GM21576 (cell line): Measurements from ENCODE around the gene DBR1.

ENCODE experiments used
- ATAC-seq: cut with Tn5 transposase; IDR thresholded peaks from one replicate; pipeline ENCODE4 v1.9.1; 2021; ENCODE audit warnings: mild to moderate bottlenecking, moderate library complexity; ENCODE audit not compliant: unreplicated experiment

Gene DBR1

DNA sequence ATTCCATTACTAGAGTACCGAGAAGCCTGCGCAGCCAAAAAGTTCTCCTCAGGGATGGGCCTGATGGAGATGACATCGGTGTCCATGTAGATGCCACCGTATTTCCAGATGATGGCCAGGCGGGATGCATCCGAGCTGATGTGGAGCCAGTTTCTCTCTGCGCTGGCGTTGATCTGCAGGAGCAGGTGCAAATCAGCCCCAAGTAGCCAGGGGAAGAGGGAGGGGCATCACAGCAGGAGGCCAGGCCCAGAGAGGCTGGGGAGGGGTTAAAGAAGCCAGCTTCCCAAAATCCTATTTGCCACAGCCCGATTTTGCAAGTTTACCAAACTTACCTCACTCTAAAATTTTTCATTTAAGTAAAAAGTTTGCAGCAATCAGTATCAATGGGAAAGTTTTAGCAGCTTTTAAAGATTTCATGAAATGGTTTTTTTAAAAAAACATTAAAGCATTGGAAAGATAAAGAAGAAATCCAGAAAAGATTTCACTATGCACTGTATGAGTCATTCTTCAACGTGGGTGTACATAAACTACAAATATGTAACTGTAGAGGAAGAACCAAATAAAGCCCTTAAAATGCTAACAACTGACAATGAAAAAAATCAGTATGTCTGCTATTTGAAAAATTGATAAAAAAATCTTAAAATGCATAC is 49.9 kb downstream of the DBR1 start:
- ATAC-seq = no peak

DNA sequence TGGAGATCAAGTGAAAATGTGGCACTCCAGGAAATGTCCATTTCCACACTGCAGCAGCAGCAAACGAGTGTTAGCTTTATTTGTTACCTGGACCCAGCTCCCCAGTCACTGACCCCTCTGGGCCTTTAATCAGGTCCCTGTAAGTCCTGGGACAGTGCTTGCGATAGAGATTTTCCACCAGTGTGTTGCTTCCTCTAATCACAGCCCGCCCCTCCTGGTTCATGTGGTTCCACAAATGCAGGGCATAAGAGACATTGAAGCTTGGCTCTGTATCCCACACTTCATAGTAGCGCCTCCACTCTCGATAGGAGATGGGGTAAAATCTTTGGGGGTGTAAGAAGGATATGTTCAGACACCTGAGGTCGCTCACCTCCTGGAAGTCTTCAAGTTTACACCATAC is 50.5 kb downstream of the DBR1 start:
- no peak for ATAC-seq

DNA sequence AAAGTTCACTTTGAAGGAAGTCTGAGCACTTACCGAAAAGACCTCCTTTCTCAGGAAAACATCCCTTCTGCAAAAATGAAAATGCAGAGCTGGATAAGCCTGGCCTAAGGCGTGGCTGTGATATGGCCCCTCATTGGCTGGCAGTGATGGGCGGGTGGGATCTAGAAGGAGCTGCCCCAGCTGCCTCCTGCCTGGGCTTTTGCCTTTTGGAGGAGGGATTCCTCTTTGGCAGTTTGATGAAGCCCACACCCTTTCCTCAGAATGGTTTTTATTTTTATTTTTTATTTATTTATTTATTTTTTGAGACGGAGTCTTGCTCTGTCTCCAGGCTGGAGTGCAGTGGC is 55.3 kb downstream of the DBR1 start:
- no peak for ATAC-seq

DNA sequence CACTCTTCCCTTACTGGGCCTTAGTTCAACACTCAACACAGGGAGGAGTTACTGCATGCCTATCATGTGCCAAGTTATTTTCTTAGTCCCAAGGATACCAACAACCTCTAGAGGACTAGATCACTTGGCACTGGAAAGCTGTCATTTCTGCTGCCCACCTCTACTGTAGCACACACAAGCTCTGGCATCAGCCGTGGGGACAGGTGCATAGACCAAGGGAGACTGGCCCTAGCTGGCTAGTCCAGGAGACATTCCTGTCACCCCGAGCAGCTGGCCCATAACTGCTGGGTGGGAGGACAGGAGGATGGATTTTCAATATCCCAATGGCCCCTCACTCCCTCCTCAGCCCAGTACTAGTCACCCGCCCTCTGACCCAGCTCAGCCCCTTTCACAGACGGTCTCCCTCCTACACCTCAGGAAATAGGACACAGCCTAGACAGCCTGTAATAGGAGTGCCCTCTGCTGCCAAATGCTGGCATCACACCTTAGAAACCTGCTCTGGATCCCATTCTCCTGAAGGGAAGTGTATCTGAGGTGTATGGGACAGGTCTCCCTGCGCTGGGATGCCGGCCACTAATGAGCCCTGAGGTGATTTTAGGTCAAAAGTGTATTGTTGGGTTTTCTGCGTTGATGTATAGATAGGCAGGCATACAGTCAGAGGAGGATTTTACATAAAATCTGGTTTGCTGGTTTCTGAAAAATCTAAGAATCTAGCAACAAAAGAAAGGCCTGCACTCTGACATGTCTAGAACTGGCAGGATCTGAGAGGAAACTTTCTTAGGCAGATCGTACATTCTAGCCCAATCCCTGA is 55.9 kb downstream of the DBR1 start:
- ATAC-seq = peak; percentile 63

DNA sequence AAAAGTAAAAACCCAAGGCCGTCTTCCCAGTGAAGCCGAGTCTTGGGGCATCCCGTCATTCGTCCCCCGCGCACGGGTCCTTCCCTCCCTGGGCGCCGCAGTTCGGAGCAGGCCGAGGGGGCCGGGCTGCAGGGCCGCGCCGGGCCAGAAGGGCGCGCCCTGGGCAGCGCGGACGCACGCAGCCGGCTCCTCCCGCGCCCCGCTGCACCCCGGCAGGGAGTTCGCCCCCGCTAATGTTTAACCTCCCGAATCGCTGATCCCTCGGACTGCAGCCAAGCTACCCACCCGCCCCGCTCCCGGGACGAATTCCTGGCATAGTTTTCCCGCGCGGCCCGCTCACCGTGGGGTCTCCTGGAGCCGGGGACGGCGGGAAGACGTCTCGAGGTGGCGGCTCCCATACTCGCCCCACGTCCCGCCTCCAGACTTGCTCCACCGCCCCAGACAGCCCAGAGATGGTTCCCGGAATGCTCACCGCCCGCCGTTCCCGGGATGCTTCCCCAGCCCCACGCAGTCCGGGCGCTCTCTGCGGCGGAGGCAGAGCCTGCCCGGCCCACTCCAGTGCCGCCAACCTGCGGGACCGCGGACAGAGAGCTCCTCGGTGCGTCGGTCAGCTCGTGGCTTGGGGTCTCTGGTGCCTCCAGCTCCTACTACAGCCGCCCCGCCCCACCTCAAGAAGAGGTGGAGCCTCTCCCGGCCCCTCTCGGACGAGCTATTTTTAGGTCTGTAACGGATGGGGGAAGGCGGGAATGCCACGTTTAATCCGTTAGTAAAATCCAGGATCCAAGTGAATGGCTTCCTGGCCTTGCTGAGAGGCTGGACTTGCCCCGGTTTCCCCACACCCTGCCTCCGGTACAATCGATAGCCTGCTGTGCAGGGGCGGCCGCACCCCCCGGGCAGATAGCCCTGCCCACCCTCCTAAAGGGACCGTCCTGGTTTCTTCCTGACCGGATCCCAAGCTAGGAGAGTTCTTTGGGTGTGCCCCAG is 59.4 kb downstream of the DBR1 start, which contains the start of gene DZIP1L:
Gene DZIP1L (minus strand): TSS at position 621 of the 984 bp plus-strand sequence. CDS start 11,637 bp downstream, outside the sequence.
- peak; percentile 81 for ATAC-seq

DNA sequence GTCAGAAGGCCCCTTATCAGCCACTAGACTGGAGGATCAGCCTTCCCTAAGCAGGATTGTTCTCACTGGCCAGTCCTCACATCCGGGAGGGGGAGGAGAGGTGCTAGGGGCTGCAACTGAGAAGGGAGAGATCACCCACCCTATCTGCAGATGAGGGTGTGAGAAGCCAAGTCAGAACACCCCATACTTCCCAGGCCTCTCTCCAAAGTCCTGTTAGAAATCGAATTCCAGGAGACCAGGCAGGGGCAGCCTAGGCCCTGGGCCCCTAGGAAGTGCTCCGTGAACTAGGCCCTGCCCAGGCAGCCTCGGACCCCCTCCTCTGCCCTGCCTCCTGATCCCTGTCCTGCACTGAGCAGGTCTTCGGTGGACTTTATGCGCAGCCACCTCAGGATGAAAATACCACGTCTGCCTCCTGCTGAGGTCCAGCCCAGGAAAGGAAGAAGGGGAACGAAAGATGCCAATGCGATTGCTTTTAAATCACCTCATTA is 60.2 kb downstream of the DBR1 start:
- ATAC-seq = no peak

DNA sequence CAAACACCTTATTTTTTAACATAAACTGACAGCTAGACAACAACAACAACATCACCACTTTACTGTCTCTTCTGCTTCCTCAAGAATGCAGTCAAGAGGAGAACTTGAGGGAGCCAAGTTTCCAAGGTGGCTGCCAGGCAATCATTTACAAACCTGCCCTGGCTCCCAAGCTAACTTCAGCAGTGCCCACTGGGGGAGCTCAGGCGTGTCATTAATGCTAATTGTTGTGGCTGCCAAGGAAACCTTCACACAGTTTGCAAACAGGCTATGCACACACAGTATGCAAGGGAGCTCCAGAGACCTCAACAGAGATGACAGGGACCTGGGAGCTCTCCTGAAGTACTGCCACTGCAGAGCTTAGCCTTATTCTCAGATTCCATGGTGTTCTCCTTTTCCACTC is 61.4 kb downstream of the DBR1 start:
- no peak for ATAC-seq

DNA sequence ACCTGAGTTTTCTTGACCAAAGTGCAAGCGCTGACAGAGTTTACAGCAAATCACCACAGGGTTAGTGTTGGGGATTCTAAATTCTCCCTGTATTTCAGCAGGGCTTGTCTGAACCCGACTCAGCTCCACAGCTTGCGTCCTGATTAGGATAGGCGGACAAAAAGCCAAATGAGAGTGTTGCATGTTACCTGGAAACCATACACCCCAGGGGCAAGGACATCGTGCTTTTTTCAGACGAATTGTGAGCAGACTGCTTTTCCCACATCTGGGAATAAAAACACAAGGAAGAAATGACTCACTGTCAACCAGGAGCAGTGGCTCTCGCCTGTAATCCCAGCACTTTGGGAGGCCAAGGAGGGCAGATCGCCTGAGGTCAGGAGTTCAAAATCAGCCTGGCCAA is 62.4 kb downstream of the DBR1 start:
- no peak for ATAC-seq
